Transverse colon (tissue), 4 donors: ENCODE results near the gene PTPRG. TPM values are rescaled to one million over a fixed set of nuclear protein-coding genes. Genes with fewer than 3 reads are reported as not detected.

Experiments
- DNase-seq: peaks from one replicate; pipeline ENCODE4 v3.0.0-alpha.2; 2019
- H3K27ac ChIP-seq, 4 donors: fragments of 200-600 bp; sonication (generic); 2 replicates each; pipeline ENCODE4 v1.5.1; 2016 to 2018; ENCODE audit warnings: inconsistent platforms in 4 of 4
- H3K27me3 ChIP-seq: fragments of 200-600 bp; sonication (generic); 2 replicates; pipeline ENCODE4 v1.5.1; 2017; ENCODE audit warnings: inconsistent platforms
- H3K36me3 ChIP-seq, 4 donors: fragments of 200-600 bp; sonication (generic); 2 replicates each; pipeline ENCODE4 v1.5.1; 2017 to 2019; ENCODE audit warnings: inconsistent platforms in 4 of 4
- H3K4me1 ChIP-seq, 4 donors: fragments of 200-600 bp; sonication (generic); 2 replicates each; pipeline ENCODE4 v1.5.1; 2017 to 2020; ENCODE audit warnings: inconsistent platforms in 4 of 4
- H3K4me3 ChIP-seq, 4 donors: fragments of 200-600 bp; sonication (generic); 1 replicate in 1 of 4; 2 replicates in 3 of 4; pipeline versions ENCODE4 v1.5.1 to v1.6.1; 2017 to 2019; ENCODE audit warnings: inconsistent platforms in 4 of 4
- H3K9me3 ChIP-seq, 2 donors: fragments of 200-600 bp; sonication (generic); 2 replicates each; pipeline ENCODE4 v1.5.1; 2017 to 2019; ENCODE audit warnings: inconsistent platforms in 2 of 2
- CTCF ChIP-seq, 5 experiments: fragments of 200-600 bp in 3 of 5; fragments of 450-650 bp in 2 of 5; sonication (generic) in 3 of 5; IDR thresholded peaks; 1 replicate in 2 of 5; 2 replicates in 3 of 5; pipeline ENCODE4 v1.5.1; 2016 to 2017; ENCODE audit warnings: antibody characterized with exemption in 5 of 5, inconsistent platforms in 3 of 5, mild to moderate bottlenecking in 2 of 5, moderate library complexity in 1 of 5
- EP300 ChIP-seq: sonication (generic); formaldehyde crosslinking; IDR thresholded peaks from one replicate; pipeline ENCODE4 v1.6.1; 2017; ENCODE audit warnings: antibody characterized with exemption, low read depth
- POLR2A ChIP-seq: fragments of 450-650 bp; IDR thresholded peaks from one replicate; pipeline ENCODE4 v1.6.1; 2016; ENCODE audit warnings: antibody characterized with exemption, mild to moderate bottlenecking, moderate library complexity
- POLR2AphosphoS5 ChIP-seq, 3 donors: sonication (generic); formaldehyde crosslinking; IDR thresholded peaks; one replicate each; pipeline ENCODE4 v1.6.1; 2016; ENCODE audit warnings: antibody characterized with exemption in 3 of 3
- WGBS, 2 donors: methylation state at CpG; one replicate each; pipeline ENCODE4 v1.1.5; 2018; ENCODE audit warnings: low coverage in 1 of 2; 5-methylcytosine and 5-hydroxymethylcytosine counted together
- in situ Hi-C, 4 donors: fragments of 200-750 bp; cut with MboI; loops; one replicate each; pipeline versions ENCODE4 v1.15.0 to v1.15.1; 2017; ENCODE audit warnings: low sequenced_read_pairs in 3 of 4, low pct_ligation_motif_present in 1 of 4, low pct_unique_long_range_greater_than_20kb in 1 of 4
- intact Hi-C: fragments of 100-400 bp; cut with DNase I; formaldehyde crosslinking; loops from one replicate; pipeline ENCODE4 v1.15.1; 2023; ENCODE audit warnings: low total_unique reads
- total RNA-seq, 4 donors: library from RNA; depleted of rRNA; stranded (reverse); fragments of >200 nt; gene quantifications; one replicate each; pipeline ENCODE4 v1.1.0, GENCODE V29; 2016

The PTPRG gene
- total RNA-seq, 4 donors from 2014 or later = 29.2 to 83.4 (median 41.6) TPM

- Histone ChIP-seq H3K4me3 (peak overlapping the region in 3 of 4 donors; percentile 38 to 50 (median 46)), H3K27ac (peak overlapping the region in 3 of 4 donors; percentile 60 to 71 (median 62)), H3K9me3 (no peaks in the 10 kb centered on the region), H3K4me1 (no peaks in the 10 kb centered on the region), H3K27me3 (no peaks in the 10 kb centered on the region), H3K36me3 (no peaks in the 10 kb centered on the region)
- no peak for DNase-seq
- intact Hi-C loops (no loop called here), in situ Hi-C loops (no loop called here)
- WGBS, 2 donors = 48 to 68% methylated on average over 12 of the region's 12 CpGs
- TF ChIP-seq EP300 (no peak), POLR2AphosphoS5 (IDR thresholded peaks at IDR 0.05) (no peak), CTCF (IDR thresholded peaks at IDR 0.05) (no peak), POLR2A (no peak)
These were observed 757.0 kb downstream of the PTPRG start for GRCh38 chr3:62318365-62318751.

- intact Hi-C loops (no loop called here), in situ Hi-C loops (no loop called here)
- Histone ChIP-seq H3K27me3 (no peaks in the 10 kb centered on the region), H3K4me1 (no peaks in the 10 kb centered on the region), H3K36me3 (no peaks in the 10 kb centered on the region), H3K9me3 (no peaks in the 10 kb centered on the region), H3K27ac (peak overlapping the region; percentile 60 to 76 (median 66)), H3K4me3 (peak overlapping the region; percentile 25 to 50 (median 42))
- 10 to 16% methylated on average over 9 to 47 of the region's 60 CpGs for WGBS, 2 donors
- TF ChIP-seq POLR2AphosphoS5 (IDR thresholded peaks at IDR 0.05) = peak in 2 of 3 donors; percentile 26 to 29
- TF ChIP-seq EP300 = no peak
- peak; percentile 67 for DNase-seq
These were observed 757.6 kb downstream of the PTPRG start for GRCh38 chr3:62318752-62319569.

- intact Hi-C loops (no loop called here), in situ Hi-C loops (no loop called here)
- Histone ChIP-seq H3K27ac (peak overlapping the region in 2 of 4 donors; percentile 62 to 76), H3K4me3 (peak overlapping the region in 2 of 4 donors; percentile 46 to 50), H3K4me1 (no peaks in the 10 kb centered on the region), H3K9me3 (no peaks in the 10 kb centered on the region), H3K27me3 (no peaks in the 10 kb centered on the region), H3K36me3 (no peaks in the 10 kb centered on the region)
- no peak for TF ChIP-seq EP300
- TF ChIP-seq CTCF (IDR thresholded peaks at IDR 0.05) = no peak
- TF ChIP-seq POLR2AphosphoS5 (IDR thresholded peaks at IDR 0.05) = no peak
- no peak for TF ChIP-seq POLR2A
- 75 to 77% methylated on average over 4 to 7 of the region's 7 CpGs for WGBS, 2 donors
- DNase-seq = no peak
These were observed 758.3 kb downstream of the PTPRG start for GRCh38 chr3:62319570-62320243.

- WGBS, 2 donors = 80 to 100% methylated on average over 1 of the region's 1 CpG
- no peaks in the 10 kb centered on the region for H3K9me3 ChIP-seq
- no peak overlapping the region for H3K4me3 ChIP-seq
- no peaks in the 10 kb centered on the region for H3K4me1 ChIP-seq
- H3K36me3 ChIP-seq = no peaks in the 10 kb centered on the region
- intact Hi-C loops (no loop called here), in situ Hi-C loops (no loop called here)
- H3K27me3 ChIP-seq = no peaks in the 10 kb centered on the region
- no peak for DNase-seq
- TF ChIP-seq POLR2A (no peak), EP300 (no peak), CTCF (IDR thresholded peaks at IDR 0.05) (no peak), POLR2AphosphoS5 (IDR thresholded peaks at IDR 0.05) (no peak)
- H3K27ac ChIP-seq = no peak overlapping the region
These were observed 761.9 kb downstream of the PTPRG start for GRCh38 chr3:62323241-62323640.
